ENCODE results near the gene SDE2. TPM values are rescaled to one million over a fixed set of nuclear protein-coding genes. Genes with fewer than 3 reads are reported as not detected.

SDE2 gene
- total and polyA plus RNA-seq, 10 of the 15 experiments (the other 5 are each of a cell fraction or from before 2014, with no cell fraction given) = 2.7 to 19.4 (median 12.6) TPM

GRCh38 chr1:226029093-226029496 lies 30.0 kb upstream of the SDE2 start (continued):
- no peak for TF ChIP-seq ZBTB11 (CRISPR knock-in tag; IDR thresholded peaks at IDR 0.05)
- no peak for TF ChIP-seq CEBPZ (IDR thresholded peaks at IDR 0.05; ENCODE audit: low read depth, low read length)

- CTCF ChIA-PET = interaction anchor here (1.0 to 3.8 kb wide), 7 partner anchors 24 to 265 kb away, joined by 3 to 15 read pairs (median 5); no protein-coding TSS in a partner anchor
- TF ChIP-seq BACH1 (IDR thresholded peaks at IDR 0.05; ENCODE audit: borderline replicate concordance) = no peak
- no peak for TF ChIP-seq FOXM1 (IDR thresholded peaks at IDR 0.05; ENCODE audit: low read depth, low read length)
- no peak for TF ChIP-seq HDAC2 (IDR thresholded peaks at IDR 0.05)
- TF ChIP-seq ZBTB40 (IDR thresholded peaks at IDR 0.05; ENCODE audit: borderline replicate concordance) = no peak
- no peak for TF ChIP-seq USF2 (IDR thresholded peaks at IDR 0.05; ENCODE audit: borderline replicate concordance, low read depth, low read length)
Observed at GRCh38 chr1:226027538-226028217, 28.5 kb upstream of the SDE2 start.

More at GRCh38 chr1:226027538-226028217, 28.5 kb upstream of the SDE2 start:
- H3K27ac ChIP-seq (ENCODE audit: control insufficient read depth, insufficient read depth) = no peak overlapping the region
- H4K20me1 ChIP-seq (ENCODE audit: control insufficient read depth, insufficient read depth) = no peaks in the 10 kb centered on the region
- intact Hi-C loops (cut with micrococcal nuclease; ENCODE audit: unreplicated experiment) (no loop called here), in situ Hi-C loops (cut with MboI) (no loop called here)
- ChIA-PET RAD21 (ENCODE audit: unreplicated experiment) (interaction anchor here (1.0 to 2.7 kb wide), 3 partner anchors 25 to 37 kb away, joined by 3 to 27 read pairs (median 5); partner anchors contain the start of gene H3-3A), POLR2A (interaction anchor here (0.5 to 3.6 kb wide), 7 partner anchors 8 to 219 kb away, joined by 3 to 32 read pairs (median 4); partner anchors contain the start of genes H3-3A and SDE2), SMC1A (ENCODE audit: uncharacterized antibody, unreplicated experiment) (interaction anchor here (1.1 to 4.3 kb wide), 6 partner anchors 8 to 27 kb away, joined by 3 to 39 read pairs (median 5); partner anchors contain the start of gene SDE2)
- 94% methylated on average over 5 of the region's 5 CpGs for WGBS (ENCODE audit: insufficient coverage, insufficient replicate concordance, low lambda C conversion rate, missing lambda C conversion rate)
- no peak overlapping the region for H2AFZ ChIP-seq (ENCODE audit: control insufficient read depth, low read depth, low read length)
- DNase-seq (ENCODE audit: low read depth, low spot score) (no peak), FAIRE-seq (no peak), ATAC-seq (no peak)
- no peaks in the 10 kb centered on the region for H3K36me3 ChIP-seq (ENCODE audit: control insufficient read depth in 2 of 2, insufficient read depth in 2 of 2, low read length in 1 of 2)
- H3K9me3 ChIP-seq (replicated peaks; ENCODE audit: control insufficient read depth, insufficient read depth, low read length) = no peaks in the 10 kb centered on the region
- no peak overlapping the region for H3K9ac ChIP-seq (ENCODE audit: control insufficient read depth, insufficient read depth, low read length)
- H3K79me2 ChIP-seq (ENCODE audit: control insufficient read depth, insufficient read depth, low read length) = no peaks in the 10 kb centered on the region
- no peak overlapping the region for H3K4me3 ChIP-seq
- H3K27me3 ChIP-seq (replicated peaks in 1 of 2; ENCODE audit: control insufficient read depth in 2 of 2, insufficient read depth in 2 of 2, low read length in 1 of 2) = no peaks in the 10 kb centered on the region
- H3K4me1 ChIP-seq (ENCODE audit: control insufficient read depth, insufficient read depth, low read length) = peaks cover 26% of the 10 kb centered on the region
- no peak overlapping the region for H3K4me2 ChIP-seq (ENCODE audit: control insufficient read depth, insufficient read depth)
- BruUV-seq (replicated peaks) = no TSS peak
